Activated CD8-positive, alpha-beta T cell treated with anti-CD3 and anti-CD28 coated beads for 36 hours (primary cell): ENCODE measurements around the gene CDH19. TPM values are rescaled to one million over a fixed set of nuclear protein-coding genes. Genes with fewer than 3 reads are reported as not detected.

Experiments used
- ATAC-seq: fragments of 200-7000 bp; cut with Tn5 transposase; one replicate; pipeline ENCODE4 v1.10.0; 2021; ENCODE audit warnings: mild to moderate bottlenecking, moderate library complexity
- CTCF ChIA-PET: fragments of 350-600 bp; sonication (Branson Sonifier 250); formaldehyde crosslinking; loops from one replicate; lab custom pipeline; 2021; ENCODE audit warnings: antibody characterized with exemption; lab: Charles Lee
- POLR2A ChIA-PET: fragments of 350-600 bp; sonication (Branson Sonifier 250); formaldehyde crosslinking; loops from one replicate; lab custom pipeline; 2021; ENCODE audit warnings: antibody characterized with exemption; lab: Charles Lee
- DNase-seq: peaks from one replicate; pipeline ENCODE4 v3.0.0-alpha.2; 2020
- H3K27ac Mint-ChIP-seq: one replicate; pipeline ENCODE4 v1.8.0; 2021; ENCODE audit warnings: mild to moderate bottlenecking, mixed read lengths
- H3K27me3 Mint-ChIP-seq: one replicate; pipeline ENCODE4 v1.8.0; 2021; ENCODE audit warnings: mixed read lengths
- H3K36me3 Mint-ChIP-seq: one replicate; pipeline ENCODE4 v1.8.0; 2021; ENCODE audit warnings: low read depth, mixed read lengths
- H3K4me1 Mint-ChIP-seq: one replicate; pipeline ENCODE4 v1.8.0; 2021; ENCODE audit warnings: low read depth, mixed read lengths
- H3K4me3 Mint-ChIP-seq: one replicate; pipeline ENCODE4 v1.8.0; 2021; ENCODE audit warnings: mild to moderate bottlenecking, moderate library complexity, mixed read lengths
- H3K9me3 Mint-ChIP-seq: one replicate; pipeline ENCODE4 v1.8.0; 2021; ENCODE audit warnings: mixed read lengths
- intact Hi-C: fragments of 100-400 bp; cut with micrococcal nuclease; formaldehyde crosslinking; loops from one replicate; pipeline ENCODE4 v1.10.0; 2022
- total RNA-seq, 2 experiments: library from RNA; stranded (reverse); gene quantifications; one replicate each; pipeline ENCODE4 v1.2.3, GENCODE V29; 2021
- TF ChIP-seq, protein P1 (sequence below): fragments of 200-600 bp; IDR thresholded peaks from one replicate; pipeline ENCODE4 v1.8.0; 2022; ENCODE audit warnings: antibody characterized with exemption, mild to moderate bottlenecking

The CDH19 gene
- total RNA-seq, 2 experiments from 2014 or later = not detected

DNA sequence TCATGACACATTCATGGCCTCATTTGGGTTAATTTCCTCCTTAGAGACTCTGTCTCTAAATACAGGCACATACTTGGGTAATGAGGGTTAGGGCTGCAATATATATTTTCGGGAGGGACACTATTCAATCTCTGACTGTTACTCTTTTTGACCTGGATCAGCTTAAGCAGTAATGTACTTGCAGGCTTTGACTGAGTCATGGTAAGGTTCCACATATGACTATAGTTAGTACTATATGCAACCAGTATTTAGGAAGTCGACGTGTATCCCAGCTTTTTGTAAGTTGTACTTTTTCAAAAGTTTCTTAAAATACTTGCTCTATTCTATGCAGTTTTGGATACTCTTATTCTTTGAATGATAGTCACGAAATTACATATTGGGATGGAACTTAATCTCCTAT, 37.2 kb upstream of the CDH19 start:
- ChIA-PET CTCF (interaction anchor here (0.7 kb wide), 1 partner anchor 1556 kb away, joined by 3 read pairs; no protein-coding TSS in a partner anchor), POLR2A (no interaction called here)
- intact Hi-C loops = no loop called here
- H3K36me3 Mint-ChIP-seq = no peaks in the 10 kb centered on the region
- no peaks in the 10 kb centered on the region for H3K4me1 Mint-ChIP-seq
- DNase-seq (no peak), ATAC-seq (no peak)
- H3K27ac Mint-ChIP-seq = no peak overlapping the region
- no peaks in the 10 kb centered on the region for H3K27me3 Mint-ChIP-seq
- peaks cover 8% of the 10 kb centered on the region for H3K9me3 Mint-ChIP-seq
- H3K4me3 Mint-ChIP-seq = no peak overlapping the region
- TF ChIP-seq, protein P1, sequence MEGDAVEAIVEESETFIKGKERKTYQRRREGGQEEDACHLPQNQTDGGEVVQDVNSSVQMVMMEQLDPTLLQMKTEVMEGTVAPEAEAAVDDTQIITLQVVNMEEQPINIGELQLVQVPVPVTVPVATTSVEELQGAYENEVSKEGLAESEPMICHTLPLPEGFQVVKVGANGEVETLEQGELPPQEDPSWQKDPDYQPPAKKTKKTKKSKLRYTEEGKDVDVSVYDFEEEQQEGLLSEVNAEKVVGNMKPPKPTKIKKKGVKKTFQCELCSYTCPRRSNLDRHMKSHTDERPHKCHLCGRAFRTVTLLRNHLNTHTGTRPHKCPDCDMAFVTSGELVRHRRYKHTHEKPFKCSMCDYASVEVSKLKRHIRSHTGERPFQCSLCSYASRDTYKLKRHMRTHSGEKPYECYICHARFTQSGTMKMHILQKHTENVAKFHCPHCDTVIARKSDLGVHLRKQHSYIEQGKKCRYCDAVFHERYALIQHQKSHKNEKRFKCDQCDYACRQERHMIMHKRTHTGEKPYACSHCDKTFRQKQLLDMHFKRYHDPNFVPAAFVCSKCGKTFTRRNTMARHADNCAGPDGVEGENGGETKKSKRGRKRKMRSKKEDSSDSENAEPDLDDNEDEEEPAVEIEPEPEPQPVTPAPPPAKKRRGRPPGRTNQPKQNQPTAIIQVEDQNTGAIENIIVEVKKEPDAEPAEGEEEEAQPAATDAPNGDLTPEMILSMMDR = no peak

DNA sequence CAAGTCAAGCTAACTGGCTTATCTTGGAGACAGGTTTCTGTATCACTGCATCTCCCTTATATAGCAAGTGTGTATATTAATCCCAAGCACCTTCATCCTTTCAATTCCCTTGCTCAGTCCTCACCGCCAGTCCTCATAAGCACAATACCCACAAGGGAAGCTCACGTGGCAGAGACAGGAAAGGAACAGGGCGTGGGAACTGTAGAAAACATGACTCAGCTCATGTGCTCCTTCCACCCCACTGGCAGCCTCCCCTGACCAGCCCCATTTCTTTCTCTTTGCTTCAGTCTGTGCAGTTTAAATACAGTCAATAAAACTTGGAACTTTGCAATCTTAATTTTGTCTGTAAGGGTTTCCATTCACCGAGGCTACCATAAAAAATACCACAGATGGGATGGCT, 36.5 kb upstream of the CDH19 start:
- Mint-ChIP-seq H3K36me3 (no peaks in the 10 kb centered on the region), H3K4me3 (no peak overlapping the region), H3K27ac (no peak overlapping the region), H3K4me1 (no peaks in the 10 kb centered on the region), H3K9me3 (peaks cover 8% of the 10 kb centered on the region), H3K27me3 (no peaks in the 10 kb centered on the region)
- TF ChIP-seq, protein P1 = no peak
- ATAC-seq (no peak), DNase-seq (no peak)
- intact Hi-C loops = no loop called here
- CTCF ChIA-PET = no interaction called here
- POLR2A ChIA-PET = no interaction called here

DNA sequence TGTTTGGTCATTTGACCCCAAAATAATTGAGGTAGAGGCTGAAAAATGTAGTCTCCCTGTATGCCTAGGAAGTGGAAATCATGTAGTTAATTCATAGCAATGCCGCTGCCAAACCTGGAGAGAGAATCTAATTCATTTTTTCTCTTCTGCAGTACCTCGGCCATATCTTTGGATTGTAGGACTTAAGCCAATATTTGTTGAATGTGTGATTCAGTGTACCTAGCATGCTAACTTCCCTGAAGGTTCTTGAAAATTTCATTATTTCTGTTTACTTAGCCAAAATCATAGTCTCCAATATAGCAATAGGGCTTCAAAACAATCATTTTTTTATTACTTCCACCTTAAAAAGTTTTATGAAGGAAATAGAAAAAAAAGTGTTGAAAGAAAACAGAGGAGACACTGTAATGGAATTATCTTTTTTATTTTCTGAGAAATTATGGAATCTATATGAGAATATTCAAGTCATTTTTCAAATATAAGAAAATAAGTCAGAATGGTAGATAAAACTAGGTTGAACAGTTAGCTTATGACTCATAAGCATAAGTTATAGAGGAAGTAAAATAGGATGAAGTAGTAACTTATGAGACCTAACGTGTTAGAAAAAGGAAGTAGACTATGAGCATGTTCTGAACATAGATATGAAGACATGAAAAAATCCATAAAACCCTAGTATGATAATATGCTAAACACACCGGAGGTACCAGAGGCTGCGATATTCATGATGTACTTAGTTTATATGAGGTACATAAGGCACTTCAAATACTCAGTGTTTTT, 35.2 kb upstream of the CDH19 start:
- ChIA-PET POLR2A (no interaction called here), CTCF (no interaction called here)
- Mint-ChIP-seq H3K9me3 (peaks cover 9% of the 10 kb centered on the region), H3K36me3 (no peaks in the 10 kb centered on the region), H3K27ac (no peak overlapping the region), H3K4me1 (no peaks in the 10 kb centered on the region), H3K27me3 (no peaks in the 10 kb centered on the region), H3K4me3 (no peak overlapping the region)
- no peak for DNase-seq
- TF ChIP-seq, protein P1 = no peak
- intact Hi-C loops = no loop called here
- ATAC-seq = no peak

DNA sequence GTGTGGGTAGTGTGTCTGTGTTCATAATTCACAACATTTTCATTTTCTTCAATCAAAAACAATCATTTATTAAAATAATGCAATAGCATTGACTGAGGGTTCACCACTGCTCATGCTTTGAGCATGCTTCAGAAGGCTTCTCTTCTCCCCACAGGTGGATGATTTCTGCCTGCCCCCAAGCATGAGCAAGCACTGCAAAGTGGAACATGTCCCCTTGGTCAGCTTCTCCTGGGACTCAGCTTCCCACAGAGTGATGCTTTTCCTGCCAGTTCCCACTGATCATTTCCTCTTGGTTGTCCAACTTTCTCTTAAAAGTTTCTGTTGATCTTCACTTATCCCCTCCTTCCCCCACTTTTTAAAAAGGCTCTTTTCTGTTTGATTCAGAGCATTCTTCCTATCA, 31.5 kb upstream of the CDH19 start:
- Mint-ChIP-seq H3K9me3 (peaks cover 5% of the 10 kb centered on the region), H3K4me3 (no peak overlapping the region), H3K27ac (no peak overlapping the region), H3K36me3 (no peaks in the 10 kb centered on the region), H3K4me1 (no peaks in the 10 kb centered on the region), H3K27me3 (no peaks in the 10 kb centered on the region)
- intact Hi-C loops = no loop called here
- TF ChIP-seq, protein P1 = no peak
- DNase-seq = no peak
- no peak for ATAC-seq
- ChIA-PET POLR2A (no interaction called here), CTCF (no interaction called here)

DNA sequence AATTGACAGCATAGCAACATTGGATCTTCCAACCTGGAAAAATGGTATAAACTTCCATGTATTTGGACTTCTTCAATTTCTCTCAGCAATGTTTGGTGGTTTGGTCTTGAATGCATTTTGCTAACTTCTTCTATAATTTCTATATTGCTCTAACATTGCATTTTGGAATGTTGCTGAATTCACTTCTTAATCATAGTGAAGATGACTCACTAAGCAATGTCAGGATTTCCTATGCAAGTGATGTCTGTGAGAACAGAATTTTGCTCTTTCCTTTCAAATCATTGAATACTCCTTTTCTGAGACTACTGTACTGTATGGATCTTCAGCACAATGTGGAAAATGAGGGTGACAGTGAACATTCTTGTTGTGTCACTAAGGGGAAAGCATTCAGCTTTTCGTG, 28.9 kb upstream of the CDH19 start:
- H3K27me3 Mint-ChIP-seq = no peaks in the 10 kb centered on the region

More for the DNA sequence above, 28.9 kb upstream of the CDH19 start:
- no peaks in the 10 kb centered on the region for H3K36me3 Mint-ChIP-seq
- H3K4me3 Mint-ChIP-seq = no peak overlapping the region
- TF ChIP-seq, protein P1 = no peak
- intact Hi-C loops = no loop called here
- H3K4me1 Mint-ChIP-seq = no peaks in the 10 kb centered on the region
- H3K27ac Mint-ChIP-seq = no peak overlapping the region
- DNase-seq (no peak), ATAC-seq (no peak)
- CTCF ChIA-PET = no interaction called here
- H3K9me3 Mint-ChIP-seq = peaks cover 5% of the 10 kb centered on the region
- POLR2A ChIA-PET = no interaction called here
